Progenitor cell of endocrine pancreas (in vitro differentiated cells): ENCODE data around the gene CIB4. TPM values are rescaled to one million over a fixed set of nuclear protein-coding genes. Genes with fewer than 3 reads are reported as not detected.
"Not testable (repeated sequence)": the region's sequence is repeated elsewhere in the genome, so short reads cannot be mapped to it uniquely, and the experiment has no call there.

Experiments used
- DNase-seq: peaks from one replicate; pipeline ENCODE4 v3.0.0; 2021; ENCODE audit warnings: low spot score; ENCODE audit not compliant: unreplicated experiment
- H3K27ac Mint-ChIP-seq: 2 replicates; pipeline ENCODE4 v1.8.0; 2021; ENCODE audit warnings: mild to moderate bottlenecking, moderate library complexity, mixed read lengths
- H3K27me3 Mint-ChIP-seq: 2 replicates; pipeline ENCODE4 v1.8.0; 2021; ENCODE audit warnings: mixed read lengths
- H3K36me3 Mint-ChIP-seq: 2 replicates; pipeline ENCODE4 v1.8.0; 2022; ENCODE audit warnings: mixed read lengths; ENCODE audit not compliant: insufficient read depth
- H3K4me1 Mint-ChIP-seq: 2 replicates; pipeline ENCODE4 v1.8.0; 2021; ENCODE audit warnings: low read depth, mixed read lengths
- H3K4me3 Mint-ChIP-seq: 2 replicates; pipeline ENCODE4 v1.8.0; 2021; ENCODE audit warnings: low read depth, mild to moderate bottlenecking, moderate library complexity, mixed read lengths
- H3K9me3 Mint-ChIP-seq: 2 replicates; pipeline ENCODE4 v1.8.0; 2021; ENCODE audit warnings: low read depth, mixed read lengths
- total RNA-seq: library from RNA; stranded (reverse); gene quantifications from 2 replicates; pipeline ENCODE4 v1.2.1, GENCODE V29; 2021
- TF ChIP-seq, protein P1 (sequence below): fragments of 200-600 bp; sonication (generic); IDR thresholded peaks from one replicate; pipeline ENCODE4 v1.5.0; 2021; ENCODE audit warnings: antibody characterized with exemption, mild to moderate bottlenecking; ENCODE audit not compliant: unreplicated experiment

CIB4 gene
- total RNA-seq, 1 donor from 2014 or later = not detected

DNA sequence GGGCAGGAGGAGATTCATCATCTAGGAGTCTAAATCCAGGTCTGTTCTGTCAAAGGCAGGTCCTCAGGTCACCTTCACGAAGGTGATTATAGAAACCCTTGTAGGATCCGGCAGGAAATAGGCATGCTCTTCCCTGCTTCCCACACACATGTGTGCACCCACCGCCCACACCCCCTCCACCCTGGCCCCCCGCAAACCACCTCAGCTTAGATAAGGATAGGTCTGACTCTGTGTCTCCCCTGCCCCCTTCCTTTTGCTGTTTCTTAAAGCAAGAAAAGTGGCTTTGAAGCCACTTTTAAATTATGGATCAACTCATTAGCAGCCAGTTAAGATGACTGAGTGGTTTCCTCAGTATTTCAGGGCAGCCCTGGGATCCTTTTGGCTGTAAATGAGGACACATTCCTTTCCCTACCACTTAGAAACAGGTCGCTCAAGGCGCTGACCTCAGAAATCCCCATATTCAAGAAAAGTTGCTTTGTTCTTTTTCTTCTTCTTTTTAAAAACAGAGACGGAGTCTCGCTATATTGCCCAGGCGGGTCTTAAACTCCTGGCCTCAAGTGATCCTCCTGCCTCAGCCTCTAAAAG is 14.5 kb upstream of the CIB4 start:
- peaks cover 6% of the 10 kb centered on the region for H3K9me3 Mint-ChIP-seq
- H3K27me3 Mint-ChIP-seq = peaks cover 16% of the 10 kb centered on the region
- H3K36me3 Mint-ChIP-seq = peaks cover 1% of the 10 kb centered on the region
- H3K27ac Mint-ChIP-seq = no peak overlapping the region
- TF ChIP-seq, protein P1, sequence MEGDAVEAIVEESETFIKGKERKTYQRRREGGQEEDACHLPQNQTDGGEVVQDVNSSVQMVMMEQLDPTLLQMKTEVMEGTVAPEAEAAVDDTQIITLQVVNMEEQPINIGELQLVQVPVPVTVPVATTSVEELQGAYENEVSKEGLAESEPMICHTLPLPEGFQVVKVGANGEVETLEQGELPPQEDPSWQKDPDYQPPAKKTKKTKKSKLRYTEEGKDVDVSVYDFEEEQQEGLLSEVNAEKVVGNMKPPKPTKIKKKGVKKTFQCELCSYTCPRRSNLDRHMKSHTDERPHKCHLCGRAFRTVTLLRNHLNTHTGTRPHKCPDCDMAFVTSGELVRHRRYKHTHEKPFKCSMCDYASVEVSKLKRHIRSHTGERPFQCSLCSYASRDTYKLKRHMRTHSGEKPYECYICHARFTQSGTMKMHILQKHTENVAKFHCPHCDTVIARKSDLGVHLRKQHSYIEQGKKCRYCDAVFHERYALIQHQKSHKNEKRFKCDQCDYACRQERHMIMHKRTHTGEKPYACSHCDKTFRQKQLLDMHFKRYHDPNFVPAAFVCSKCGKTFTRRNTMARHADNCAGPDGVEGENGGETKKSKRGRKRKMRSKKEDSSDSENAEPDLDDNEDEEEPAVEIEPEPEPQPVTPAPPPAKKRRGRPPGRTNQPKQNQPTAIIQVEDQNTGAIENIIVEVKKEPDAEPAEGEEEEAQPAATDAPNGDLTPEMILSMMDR = no peak
- no peak for DNase-seq
- H3K4me3 Mint-ChIP-seq = no peak overlapping the region
- H3K4me1 Mint-ChIP-seq = peaks cover 8% of the 10 kb centered on the region

DNA sequence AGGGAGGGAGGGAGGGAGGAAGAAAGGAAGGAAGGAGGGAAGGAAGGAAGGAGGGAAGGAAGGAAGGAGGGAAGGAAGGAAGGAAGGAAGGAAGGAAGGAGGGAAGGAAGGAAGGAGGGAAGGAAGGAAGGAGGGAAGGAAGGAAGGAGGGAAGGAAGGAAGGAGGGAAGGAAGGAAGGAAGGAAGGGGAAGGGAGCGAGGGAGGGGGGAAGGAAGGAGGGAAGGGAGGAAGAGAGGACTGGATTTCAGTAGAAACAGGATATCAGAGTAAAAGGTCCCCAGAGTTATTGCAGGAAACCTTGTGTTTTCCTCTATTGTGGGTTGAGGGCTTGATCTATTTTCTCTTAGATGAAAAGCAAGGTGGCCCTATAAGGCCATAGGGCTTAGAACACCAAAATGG is 14.0 kb upstream of the CIB4 start:
- H3K27me3 Mint-ChIP-seq = peaks cover 22% of the 10 kb centered on the region
- not testable (repeated sequence) for DNase-seq, H3K9me3 Mint-ChIP-seq, H3K27ac Mint-ChIP-seq, H3K4me1 Mint-ChIP-seq, H3K4me3 Mint-ChIP-seq, H3K36me3 Mint-ChIP-seq

DNA sequence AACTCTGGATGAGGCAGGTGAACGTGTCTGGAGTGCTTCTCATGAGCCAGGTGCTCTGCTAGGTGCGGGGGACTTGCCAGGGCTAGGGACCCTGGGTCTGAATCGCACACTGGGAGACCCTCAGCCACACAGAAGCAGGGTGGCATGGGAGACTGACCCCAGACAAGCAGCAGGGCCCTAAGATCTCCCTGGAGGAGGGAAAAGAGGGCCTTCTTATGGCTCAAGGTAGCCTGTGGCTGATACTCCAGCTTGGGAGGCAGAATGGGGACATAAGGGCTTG is 12.8 kb upstream of the CIB4 start:
- DNase-seq = no peak
- TF ChIP-seq, protein P1 = no peak
- Mint-ChIP-seq H3K36me3 (no peaks in the 10 kb centered on the region), H3K9me3 (no peaks in the 10 kb centered on the region), H3K4me1 (peaks cover 5% of the 10 kb centered on the region), H3K4me3 (no peak overlapping the region), H3K27ac (no peak overlapping the region), H3K27me3 (peaks cover 26% of the 10 kb centered on the region)

DNA sequence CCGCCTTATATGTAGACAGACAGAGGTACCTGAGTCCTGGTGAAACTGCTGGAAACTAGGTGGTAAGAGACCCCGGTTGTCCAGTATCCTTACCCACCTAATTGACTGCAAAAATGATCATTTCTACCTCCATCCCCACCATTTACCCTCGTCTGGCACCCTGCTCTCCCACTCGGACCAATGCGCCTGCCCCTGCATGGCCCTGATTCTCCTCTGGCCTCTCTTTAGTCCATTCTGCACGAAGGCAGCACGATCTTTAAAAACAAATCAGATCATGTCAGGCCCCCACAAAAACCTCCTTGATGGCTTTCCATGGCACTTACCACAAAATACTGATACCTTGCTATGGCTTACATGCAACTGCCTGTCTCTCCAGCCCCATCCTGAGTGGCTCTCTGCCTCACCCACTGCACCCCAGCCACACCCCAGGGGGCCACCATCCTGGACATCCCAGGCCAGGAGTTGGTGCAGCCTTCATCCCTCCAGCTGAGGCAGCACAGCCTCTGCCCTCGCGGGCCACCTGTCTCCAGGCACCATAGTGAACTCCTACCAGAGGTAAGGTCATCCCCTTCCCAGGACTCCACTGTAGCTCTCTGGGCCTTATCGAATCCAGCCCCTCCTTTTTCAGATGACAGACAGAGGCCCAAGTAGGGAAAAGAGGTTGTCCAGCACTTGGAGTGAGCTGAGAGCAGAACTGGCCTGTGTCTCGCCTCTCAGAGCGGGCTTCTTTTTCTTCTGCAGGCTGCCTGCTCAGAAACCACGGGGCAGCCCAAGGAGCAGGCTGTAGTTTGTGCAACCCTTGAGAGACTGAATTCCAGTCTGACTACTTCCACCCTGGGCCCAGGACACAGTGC is 12.3 kb upstream of the CIB4 start:
- DNase-seq = no peak
- Mint-ChIP-seq H3K9me3 (no peaks in the 10 kb centered on the region), H3K27ac (no peak overlapping the region), H3K4me1 (no peaks in the 10 kb centered on the region), H3K36me3 (no peaks in the 10 kb centered on the region), H3K4me3 (no peak overlapping the region), H3K27me3 (peaks cover 26% of the 10 kb centered on the region)
- TF ChIP-seq, protein P1 = no peak

DNA sequence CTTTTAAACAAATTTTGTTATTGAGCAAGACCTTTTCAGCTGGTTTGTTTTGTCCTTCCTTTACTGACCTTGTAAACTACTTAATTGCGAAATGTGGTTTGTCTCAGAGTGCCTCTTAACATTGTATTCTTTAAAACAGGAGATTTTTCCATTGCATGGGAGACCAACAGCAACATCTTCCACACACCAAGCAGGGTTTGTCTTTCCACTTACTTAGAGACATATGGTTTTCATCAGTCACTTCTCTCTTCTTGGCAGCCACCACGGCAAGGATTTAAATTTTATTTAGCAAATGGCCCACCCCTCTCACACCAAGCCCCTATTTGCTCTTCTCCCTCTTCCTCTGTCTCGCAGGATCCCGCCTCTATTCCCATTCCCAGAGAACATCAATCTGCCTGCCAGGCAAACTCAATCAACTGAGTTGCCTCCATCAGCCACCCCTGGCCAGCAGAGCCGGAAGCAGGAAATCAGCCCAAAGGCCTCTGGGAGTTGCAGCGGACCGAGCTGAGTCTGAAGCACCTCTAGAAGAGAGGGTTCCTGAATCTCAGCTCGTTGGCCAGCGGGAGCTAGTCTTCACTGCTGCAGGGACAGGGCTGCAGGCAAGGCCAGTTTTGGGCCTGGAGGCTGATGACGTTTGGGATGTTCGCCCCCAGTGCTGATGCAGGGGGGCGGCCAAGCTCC is 11.3 kb upstream of the CIB4 start:
- H3K4me1 Mint-ChIP-seq = no peaks in the 10 kb centered on the region
- H3K27me3 Mint-ChIP-seq = peaks cover 26% of the 10 kb centered on the region
- no peaks in the 10 kb centered on the region for H3K9me3 Mint-ChIP-seq
- no peak overlapping the region for H3K4me3 Mint-ChIP-seq
- TF ChIP-seq, protein P1 = no peak
- no peak for DNase-seq
- H3K36me3 Mint-ChIP-seq = no peaks in the 10 kb centered on the region
- no peak overlapping the region for H3K27ac Mint-ChIP-seq
